ENCODE measurements around the gene PCNX1.

- TF ChIP-seq ZNF571 (tag by site-specific recombination; IDR thresholded peaks at IDR 0.05) (no peak), CTCF (tag by site-specific recombination; IDR thresholded peaks at IDR 0.05) (no peak), ZNF501 (tag by site-specific recombination; IDR thresholded peaks at IDR 0.05) (no peak), ZNF843 (tag by site-specific recombination; IDR thresholded peaks at IDR 0.05) (no peak)
These were observed 207.3 kb downstream of the PCNX1 start for GRCh38 chr14:71114565-71114964.

Data from HEK293 (cell line).